Duodenal mucosa (tissue), 2 donors: Measurements from ENCODE around the gene ETS2.

ENCODE experiments used
- H3K27ac ChIP-seq: one replicate; pipeline ENCODE4 v1.7.0; 2013; ENCODE audit warnings: low read depth, low read length
- H3K27me3 ChIP-seq, 2 donors: one replicate each; pipeline ENCODE4 v1.7.0; 2013; ENCODE audit warnings: low read length in 2 of 2, control low read depth in 1 of 2; ENCODE audit not compliant: insufficient read depth in 2 of 2, control insufficient read depth in 1 of 2
- H3K36me3 ChIP-seq, 2 donors: one replicate each; pipeline ENCODE4 v1.7.0; 2013; ENCODE audit warnings: low read length in 2 of 2, control low read depth in 1 of 2; ENCODE audit not compliant: insufficient read depth in 2 of 2, control insufficient read depth in 1 of 2
- H3K4me1 ChIP-seq, 2 donors: one replicate each; pipeline ENCODE4 v1.7.0; 2013; ENCODE audit warnings: low read length in 2 of 2, control low read depth in 1 of 2; ENCODE audit not compliant: insufficient read depth in 2 of 2, control insufficient read depth in 1 of 2
- H3K4me3 ChIP-seq, 2 donors: one replicate each; pipeline ENCODE4 v1.7.0; 2013; ENCODE audit warnings: low read length in 2 of 2, low read depth in 1 of 2
- H3K9ac ChIP-seq, 2 donors: one replicate each; pipeline ENCODE4 v1.7.0; 2013; ENCODE audit warnings: low read length in 2 of 2, low read depth in 1 of 2
- H3K9me3 ChIP-seq, 2 donors: one replicate each; pipeline ENCODE4 v1.7.0; 2013; ENCODE audit warnings: low read length in 2 of 2, control low read depth in 1 of 2; ENCODE audit not compliant: control insufficient read depth in 1 of 2

Gene ETS2

GRCh38 chr21:38790059-38790458 is 15.7 kb upstream of the ETS2 start:
- Histone ChIP-seq H3K27me3 (no peaks in the 10 kb centered on the region), H3K27ac (peak overlapping the region; percentile 36), H3K4me1 (peaks cover 70% of the 10 kb centered on the region in 2 donors), H3K9me3 (no peaks in the 10 kb centered on the region), H3K36me3 (no peaks in the 10 kb centered on the region), H3K9ac (peak overlapping the region in 1 of 2 donors; percentile 52), H3K4me3 (no peak overlapping the region)

- no peaks in the 10 kb centered on the region for H3K9me3 ChIP-seq
- no peak overlapping the region for H3K4me3 ChIP-seq
- H3K36me3 ChIP-seq, result no peaks in the 10 kb centered on the region
- peaks cover 70 to 71% of the 10 kb centered on the region in 2 donors for H3K4me1 ChIP-seq
- no peaks in the 10 kb centered on the region for H3K27me3 ChIP-seq
- peak overlapping the region in 1 of 2 donors; percentile 30 for H3K9ac ChIP-seq
- no peak overlapping the region for H3K27ac ChIP-seq
Measured at GRCh38 chr21:38790961-38791360, 14.8 kb upstream of the ETS2 start.

GRCh38 chr21:38792676-38793459 is 12.9 kb upstream of the ETS2 start:
- no peak overlapping the region for H3K4me3 ChIP-seq
- H3K9ac ChIP-seq, result no peak overlapping the region
- peaks cover 69 to 78% of the 10 kb centered on the region in 2 donors for H3K4me1 ChIP-seq
- no peaks in the 10 kb centered on the region for H3K9me3 ChIP-seq
- no peaks in the 10 kb centered on the region for H3K36me3 ChIP-seq
- H3K27ac ChIP-seq, result no peak overlapping the region
- H3K27me3 ChIP-seq, result no peaks in the 10 kb centered on the region

GRCh38 chr21:38793926-38794713 is 11.6 kb upstream of the ETS2 start:
- no peaks in the 10 kb centered on the region for H3K36me3 ChIP-seq
- no peaks in the 10 kb centered on the region for H3K27me3 ChIP-seq
- H3K9ac ChIP-seq, result peak overlapping the region; percentile 44 to 53
- H3K4me3 ChIP-seq, result no peak overlapping the region
- H3K27ac ChIP-seq, result peak overlapping the region; percentile 77
- peaks cover 69 to 79% of the 10 kb centered on the region in 2 donors for H3K4me1 ChIP-seq
- H3K9me3 ChIP-seq, result no peaks in the 10 kb centered on the region

GRCh38 chr21:38794978-38795377 is 10.8 kb upstream of the ETS2 start:
- no peaks in the 10 kb centered on the region for H3K27me3 ChIP-seq
- no peaks in the 10 kb centered on the region for H3K9me3 ChIP-seq
- no peak overlapping the region for H3K4me3 ChIP-seq
- H3K9ac ChIP-seq, result peak overlapping the region; percentile 17 to 28
- H3K4me1 ChIP-seq, result peaks cover 62 to 72% of the 10 kb centered on the region in 2 donors
- no peaks in the 10 kb centered on the region for H3K36me3 ChIP-seq
- no peak overlapping the region for H3K27ac ChIP-seq

- no peaks in the 10 kb centered on the region for H3K36me3 ChIP-seq
- H3K4me1 ChIP-seq, result peaks cover 59 to 69% of the 10 kb centered on the region in 2 donors
- H3K9me3 ChIP-seq, result no peaks in the 10 kb centered on the region
- peak overlapping the region; percentile 17 to 52 for H3K9ac ChIP-seq
- H3K27ac ChIP-seq, result no peak overlapping the region
- H3K4me3 ChIP-seq, result no peak overlapping the region
- no peaks in the 10 kb centered on the region for H3K27me3 ChIP-seq
Measured at GRCh38 chr21:38795475-38795874, 10.3 kb upstream of the ETS2 start.

GRCh38 chr21:38796424-38796823 is 9.3 kb upstream of the ETS2 start:
- Histone ChIP-seq H3K9me3 (no peaks in the 10 kb centered on the region), H3K4me3 (no peak overlapping the region), H3K27ac (no peak overlapping the region), H3K4me1 (peaks cover 63 to 64% of the 10 kb centered on the region in 2 donors), H3K9ac (peak overlapping the region in 1 of 2 donors; percentile 8), H3K27me3 (no peaks in the 10 kb centered on the region), H3K36me3 (no peaks in the 10 kb centered on the region)

- H3K36me3 ChIP-seq, result no peaks in the 10 kb centered on the region
- H3K4me1 ChIP-seq, result peaks cover 65 to 69% of the 10 kb centered on the region in 2 donors
- H3K9me3 ChIP-seq, result no peaks in the 10 kb centered on the region
- no peaks in the 10 kb centered on the region for H3K27me3 ChIP-seq
- no peak overlapping the region for H3K4me3 ChIP-seq
- peak overlapping the region; percentile 27 for H3K27ac ChIP-seq
- peak overlapping the region in 1 of 2 donors; percentile 40 for H3K9ac ChIP-seq
Measured at GRCh38 chr21:38797470-38797869, 8.3 kb upstream of the ETS2 start.

GRCh38 chr21:38798081-38798480 is 7.6 kb upstream of the ETS2 start:
- H3K27me3 ChIP-seq, result no peaks in the 10 kb centered on the region
- H3K36me3 ChIP-seq, result no peaks in the 10 kb centered on the region
- no peak overlapping the region for H3K4me3 ChIP-seq
- peak overlapping the region; percentile 30 for H3K27ac ChIP-seq
- H3K4me1 ChIP-seq, result peaks cover 65% of the 10 kb centered on the region in 2 donors
- peak overlapping the region; percentile 40 to 45 for H3K9ac ChIP-seq
- H3K9me3 ChIP-seq, result no peaks in the 10 kb centered on the region

- Histone ChIP-seq H3K4me1 (peaks cover 65 to 66% of the 10 kb centered on the region in 2 donors), H3K27me3 (no peaks in the 10 kb centered on the region), H3K4me3 (no peak overlapping the region), H3K36me3 (no peaks in the 10 kb centered on the region), H3K27ac (peak overlapping the region; percentile 36), H3K9ac (peak overlapping the region; percentile 45 to 50), H3K9me3 (no peaks in the 10 kb centered on the region)
Measured at GRCh38 chr21:38798481-38798882, 7.2 kb upstream of the ETS2 start.
